Peyer's patch (tissue), 4 donors: ENCODE measurements around the gene CNOT8.

Source experiments
- POLR2A ChIP-seq, 2 donors: fragments of 450-650 bp; IDR thresholded peaks; one replicate each; pipeline ENCODE4 v1.5.1; 2017; ENCODE audit warnings: antibody characterized with exemption in 2 of 2, mild to moderate bottlenecking in 2 of 2, moderate library complexity in 2 of 2
- TF ChIP-seq, protein P1 (sequence below), 6 experiments: fragments of 450-650 bp in 4 of 6; fragments of 200-600 bp in 2 of 6; sonication (generic) in 1 of 6; IDR thresholded peaks; one replicate each; pipeline ENCODE4 v1.5.1; 2017 to 2019; ENCODE audit warnings: antibody characterized with exemption in 6 of 6, mild to moderate bottlenecking in 3 of 6, moderate library complexity in 1 of 6

DNA sequence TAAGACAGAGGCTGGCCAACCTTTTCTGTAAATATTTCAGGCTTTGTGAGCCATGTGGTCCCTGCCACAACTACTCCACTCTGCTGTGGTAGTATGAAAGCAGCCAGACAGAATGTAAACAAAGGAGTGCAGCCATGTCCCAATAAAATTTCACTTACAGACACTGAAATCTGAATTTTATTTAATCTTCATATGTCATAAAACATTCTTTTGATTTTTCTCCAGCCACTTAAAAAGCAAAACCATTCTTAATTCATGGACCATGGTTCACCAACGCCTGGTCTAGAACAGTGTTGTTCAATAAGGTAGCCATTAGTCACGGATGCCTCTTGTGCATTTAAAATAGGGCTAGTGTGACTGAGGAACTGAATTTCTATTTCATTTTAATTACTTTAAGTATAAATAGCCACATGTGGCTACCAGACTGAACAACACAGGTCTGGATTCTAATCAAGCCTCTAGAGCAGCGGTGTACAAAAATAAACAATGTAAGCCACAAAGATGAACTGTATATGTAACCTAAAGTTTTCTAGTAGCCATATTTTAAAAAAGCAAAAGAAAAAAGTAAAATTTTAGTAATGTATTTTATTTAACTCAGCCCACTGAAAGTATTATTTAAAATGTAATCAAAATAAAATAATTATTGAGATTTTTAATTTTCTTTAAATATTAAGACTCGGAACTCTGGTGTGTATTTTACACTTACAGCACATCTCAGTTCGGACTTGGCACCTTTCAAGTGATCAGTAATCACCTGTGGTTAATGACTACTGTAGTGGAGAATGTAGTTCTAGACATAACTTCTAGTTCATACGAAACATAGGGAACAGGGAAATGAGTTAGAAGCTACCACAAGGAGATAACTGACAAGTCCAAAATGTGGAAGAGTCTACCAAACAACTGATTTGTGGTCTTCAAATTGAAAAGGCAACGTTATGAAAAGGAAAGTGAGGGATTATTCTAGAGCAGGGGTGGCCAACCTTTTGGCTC is 65.3 kb downstream of the CNOT8 start:
- TF ChIP-seq, protein P1, sequence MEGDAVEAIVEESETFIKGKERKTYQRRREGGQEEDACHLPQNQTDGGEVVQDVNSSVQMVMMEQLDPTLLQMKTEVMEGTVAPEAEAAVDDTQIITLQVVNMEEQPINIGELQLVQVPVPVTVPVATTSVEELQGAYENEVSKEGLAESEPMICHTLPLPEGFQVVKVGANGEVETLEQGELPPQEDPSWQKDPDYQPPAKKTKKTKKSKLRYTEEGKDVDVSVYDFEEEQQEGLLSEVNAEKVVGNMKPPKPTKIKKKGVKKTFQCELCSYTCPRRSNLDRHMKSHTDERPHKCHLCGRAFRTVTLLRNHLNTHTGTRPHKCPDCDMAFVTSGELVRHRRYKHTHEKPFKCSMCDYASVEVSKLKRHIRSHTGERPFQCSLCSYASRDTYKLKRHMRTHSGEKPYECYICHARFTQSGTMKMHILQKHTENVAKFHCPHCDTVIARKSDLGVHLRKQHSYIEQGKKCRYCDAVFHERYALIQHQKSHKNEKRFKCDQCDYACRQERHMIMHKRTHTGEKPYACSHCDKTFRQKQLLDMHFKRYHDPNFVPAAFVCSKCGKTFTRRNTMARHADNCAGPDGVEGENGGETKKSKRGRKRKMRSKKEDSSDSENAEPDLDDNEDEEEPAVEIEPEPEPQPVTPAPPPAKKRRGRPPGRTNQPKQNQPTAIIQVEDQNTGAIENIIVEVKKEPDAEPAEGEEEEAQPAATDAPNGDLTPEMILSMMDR (IDR thresholded peaks at IDR 0.05): no peak
- TF ChIP-seq POLR2A (IDR thresholded peaks at IDR 0.05): no peak
